Mammary epithelial cell (primary cell): ENCODE results near the gene SPAM1.

ENCODE experiments used
- EZH2 ChIP-seq: IDR thresholded peaks from 2 replicates; pipeline ENCODE4 v1.6.1; 2012; ENCODE audit warnings: low read length, inconsistent platforms, borderline replicate concordance
- TF ChIP-seq, protein P1 (sequence below), 2 donors: IDR thresholded peaks in 1 of 2; conservative IDR thresholded peaks in 1 of 2; 2 replicates each; pipeline ENCODE4 v1.5.1; 2011 to 2012; ENCODE audit warnings: inconsistent platforms in 2 of 2, low read length in 2 of 2, mild to moderate bottlenecking in 2 of 2, control low read depth in 1 of 2, low read depth in 1 of 2; ENCODE audit not compliant: insufficient read depth in 1 of 2; ENCODE audit errors: extremely low read depth in 1 of 2

DNA sequence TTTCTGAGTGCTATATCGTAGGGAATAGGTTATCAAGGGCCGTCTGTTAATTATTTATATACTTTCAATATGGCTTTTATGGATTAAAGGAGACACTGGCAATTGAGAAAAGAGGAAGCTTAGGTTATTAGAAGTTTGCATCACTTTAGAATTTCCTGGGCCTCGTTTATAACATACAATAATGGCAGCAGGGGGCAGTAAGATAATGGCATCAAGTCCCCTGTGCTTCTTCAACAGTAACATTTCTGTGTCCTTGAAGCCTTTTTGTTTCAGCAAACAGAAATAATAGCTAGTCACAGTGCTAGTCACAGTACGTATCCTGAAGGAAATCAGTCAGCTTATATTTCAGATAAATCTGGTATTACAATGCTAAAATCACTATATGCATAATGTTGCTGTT, 41.9 kb downstream of the SPAM1 start:
- no peak for TF ChIP-seq EZH2
- TF ChIP-seq, protein P1, sequence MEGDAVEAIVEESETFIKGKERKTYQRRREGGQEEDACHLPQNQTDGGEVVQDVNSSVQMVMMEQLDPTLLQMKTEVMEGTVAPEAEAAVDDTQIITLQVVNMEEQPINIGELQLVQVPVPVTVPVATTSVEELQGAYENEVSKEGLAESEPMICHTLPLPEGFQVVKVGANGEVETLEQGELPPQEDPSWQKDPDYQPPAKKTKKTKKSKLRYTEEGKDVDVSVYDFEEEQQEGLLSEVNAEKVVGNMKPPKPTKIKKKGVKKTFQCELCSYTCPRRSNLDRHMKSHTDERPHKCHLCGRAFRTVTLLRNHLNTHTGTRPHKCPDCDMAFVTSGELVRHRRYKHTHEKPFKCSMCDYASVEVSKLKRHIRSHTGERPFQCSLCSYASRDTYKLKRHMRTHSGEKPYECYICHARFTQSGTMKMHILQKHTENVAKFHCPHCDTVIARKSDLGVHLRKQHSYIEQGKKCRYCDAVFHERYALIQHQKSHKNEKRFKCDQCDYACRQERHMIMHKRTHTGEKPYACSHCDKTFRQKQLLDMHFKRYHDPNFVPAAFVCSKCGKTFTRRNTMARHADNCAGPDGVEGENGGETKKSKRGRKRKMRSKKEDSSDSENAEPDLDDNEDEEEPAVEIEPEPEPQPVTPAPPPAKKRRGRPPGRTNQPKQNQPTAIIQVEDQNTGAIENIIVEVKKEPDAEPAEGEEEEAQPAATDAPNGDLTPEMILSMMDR (conservative IDR thresholded peaks at IDR 0.05 in 1 of 2, IDR thresholded peaks at IDR 0.05 in 1 of 2; ENCODE audit: extremely low read depth in 1 of 2, insufficient read depth in 1 of 2, low read depth in 1 of 2, low read length in 2 of 2) = peak; percentile 24 to 51
